HG03565 (cell line): ENCODE measurements around the gene CPLX3.

Source experiments
- ATAC-seq: cut with Tn5 transposase; IDR thresholded peaks from one replicate; pipeline ENCODE4 v1.9.1; 2021; ENCODE audit warnings: mild to moderate bottlenecking, moderate library complexity; ENCODE audit not compliant: unreplicated experiment

The CPLX3 gene

DNA sequence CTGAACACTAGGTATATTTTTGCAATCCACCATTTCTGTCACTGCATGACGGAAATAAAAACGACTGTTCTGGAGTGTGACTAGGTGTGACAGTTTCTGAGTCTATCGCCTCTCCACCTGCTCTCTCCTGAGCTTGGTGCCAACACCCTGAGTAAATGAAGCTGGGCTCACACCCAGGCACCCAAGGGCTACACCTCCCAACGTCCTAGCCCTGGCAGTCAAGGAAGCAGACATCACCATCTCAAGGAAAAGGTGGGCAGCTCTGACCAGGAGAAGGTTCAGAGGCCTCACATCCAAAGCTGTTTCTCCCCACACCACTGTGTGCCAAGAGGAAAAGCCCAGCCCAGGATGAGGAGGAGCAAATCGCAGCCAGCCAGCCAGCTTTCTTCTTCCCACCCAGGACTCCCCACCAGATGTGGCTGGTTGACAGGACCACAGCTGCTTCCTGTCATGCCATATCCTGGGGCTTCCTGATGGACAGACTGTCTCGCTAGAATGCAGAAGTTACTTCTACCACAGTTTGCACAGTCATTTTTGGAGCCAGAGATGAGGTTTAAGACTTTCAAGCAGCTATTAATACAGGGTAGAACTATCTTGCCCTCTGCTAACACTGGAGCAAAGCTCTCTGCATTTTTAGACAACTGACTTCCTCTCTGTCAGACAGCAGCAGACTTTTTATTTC, 43.4 kb downstream of the CPLX3 start:
- ATAC-seq = peak; percentile 44

- no peak for ATAC-seq
Observed at GRCh38 chr15:74870436-74871215, 44.2 kb downstream of the CPLX3 start.

- ATAC-seq = no peak
Observed at GRCh38 chr15:74872702-74873035, 46.2 kb downstream of the CPLX3 start.

DNA sequence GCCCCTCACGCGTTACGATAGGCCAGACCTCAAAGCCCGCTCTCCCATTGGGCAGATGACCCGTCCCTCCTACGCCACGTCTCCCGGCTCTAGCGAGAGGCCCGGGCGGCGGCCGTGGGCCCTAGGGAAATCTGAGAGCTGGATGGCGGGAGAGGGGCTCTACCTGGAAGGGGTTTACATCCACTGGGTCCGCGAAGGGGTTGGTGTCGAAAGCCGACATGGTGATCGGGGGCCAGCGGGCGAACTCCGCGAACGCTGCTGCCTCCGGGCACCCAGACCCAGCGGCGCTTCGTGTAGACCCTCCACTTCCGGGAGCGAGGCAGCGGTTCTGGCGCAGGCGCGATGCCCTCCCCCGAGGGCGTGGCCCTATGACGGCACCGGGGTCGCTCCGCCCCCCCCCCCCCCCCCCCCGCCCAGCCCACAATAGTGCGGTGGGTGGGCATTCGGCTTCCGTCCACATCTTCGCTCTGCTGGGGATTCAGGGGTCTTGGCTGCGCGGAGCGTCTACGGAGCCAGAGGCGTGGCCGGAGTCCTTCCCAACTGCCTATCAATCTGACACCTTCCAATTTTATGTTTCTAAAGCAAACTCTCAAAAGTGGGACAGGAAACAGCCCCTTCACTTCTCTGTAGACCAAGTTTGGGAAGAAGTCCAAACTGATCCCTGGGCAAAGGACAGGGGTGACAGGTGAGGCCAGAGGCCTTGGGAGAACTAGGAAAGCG, 46.8 kb downstream of the CPLX3 start, which contains the start of gene SCAMP2:
Gene SCAMP2, minus strand, starts transcription at position 330 of the 720 bp plus-strand sequence. Its CDS starts 110 bp downstream, at position 220.
- peak; percentile 70 for ATAC-seq

DNA sequence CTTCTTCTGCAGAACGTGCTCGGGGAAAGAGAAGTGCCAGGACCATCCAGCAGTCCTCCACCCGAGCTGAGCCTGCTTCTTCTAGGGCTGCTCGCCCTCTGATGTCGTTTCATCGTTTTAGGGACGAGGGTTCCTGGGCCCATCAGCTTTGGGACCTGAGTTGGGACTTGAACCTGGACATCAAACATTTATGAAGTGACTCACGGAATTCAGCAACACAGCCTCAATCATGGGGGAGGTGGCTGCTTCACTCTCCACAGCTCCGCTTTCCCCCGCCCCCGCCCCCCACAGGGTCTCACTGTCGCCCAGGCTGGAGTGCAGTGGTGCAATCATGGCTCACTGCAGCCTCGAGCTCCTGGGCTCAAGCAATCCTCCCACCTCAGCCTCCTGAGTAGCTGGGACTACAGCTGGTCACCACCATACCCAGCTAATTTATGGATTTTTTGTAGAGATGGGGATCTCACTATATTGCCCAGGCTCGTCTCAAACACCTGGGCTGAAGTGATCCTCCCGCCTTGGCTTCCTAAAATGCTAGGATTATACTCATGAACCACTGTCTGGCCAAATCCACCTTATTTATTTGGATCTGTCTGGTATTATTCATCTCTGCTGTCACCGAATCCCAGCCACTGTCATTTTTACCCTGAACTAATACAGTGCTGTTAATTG, 47.5 kb downstream of the CPLX3 start:
- ATAC-seq = peak; percentile 1

DNA sequence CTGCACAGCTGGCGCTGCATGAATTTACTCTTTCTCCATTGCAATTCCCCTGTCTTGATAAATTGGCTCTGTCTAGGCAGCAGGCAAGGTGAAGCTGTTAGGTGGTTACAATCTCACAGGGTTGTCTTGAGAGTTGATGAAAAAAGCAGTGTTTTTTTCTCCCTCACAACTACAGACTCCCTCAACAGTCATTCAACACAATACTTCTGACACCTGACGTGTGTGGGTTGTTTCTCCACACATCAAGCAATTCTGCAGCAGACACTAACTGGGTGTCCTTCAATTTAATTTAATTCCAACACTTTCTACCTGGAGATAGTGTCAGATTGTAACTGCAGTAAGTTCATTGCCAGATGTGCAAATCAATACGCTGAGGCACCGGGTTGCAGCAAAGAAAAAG, 51.8 kb downstream of the CPLX3 start:
- no peak for ATAC-seq
